Right ventricle myocardium superior (tissue), 1 donor: ENCODE results near the gene AXL. TPM values are rescaled to one million over a fixed set of nuclear protein-coding genes. Genes with fewer than 3 reads are reported as not detected.
"Not testable (repeated sequence)": the region's sequence is repeated elsewhere in the genome, so short reads cannot be mapped to it uniquely, and the experiment has no call there.

Experiments
- ATAC-seq: fragments of 200-7000 bp; cut with Tn5 transposase; one replicate; pipeline ENCODE4 v1.9.1; 2020; ENCODE audit warnings: mild to moderate bottlenecking; ENCODE audit not compliant: poor library complexity
- DNase-seq: peaks from one replicate; pipeline ENCODE4 v3.0.0-alpha.2; 2020
- intact Hi-C: fragments of 100-400 bp; cut with DNase I; formaldehyde crosslinking; loops from one replicate; pipeline ENCODE4 v1.11.2; 2022
- long read RNA-seq: library from polyadenylated mRNA; unstranded; transcript quantifications from one replicate; pipeline ENCODE4 v2.0.0, GENCODE V29; 2021
- total RNA-seq: library from RNA; stranded (reverse); fragmentation: NEBNext Ultra II Directional; extraction: Animal tissue kit (Norgen Biotek cat#: 25700); gene quantifications from one replicate; pipeline ENCODE4 v1.2.1, GENCODE V29; 2021
- donor health status: DM: no; HTN: yes; CAD: no; lungs with severe emphysema.

AXL gene
- 18.0 TPM for total RNA-seq
- long read RNA-seq, full-length matches to known transcripts: 7 of 19 reads
- long read RNA-seq, partial matches to known transcripts: 11 of 19 reads
- long read RNA-seq, other reads (novel, unspliced or antisense): 1 of 19 reads

- intact Hi-C loops: no loop called here
- peak; percentile 81 for ATAC-seq
- DNase-seq: peak; percentile 89
These were observed at the start of gene AXL for GRCh38 chr19:41218615-41219507. Gene AXL, plus strand, starts transcription at chr19:41219223. Its CDS starts 170 bp downstream, at chr19:41219393.

DNA sequence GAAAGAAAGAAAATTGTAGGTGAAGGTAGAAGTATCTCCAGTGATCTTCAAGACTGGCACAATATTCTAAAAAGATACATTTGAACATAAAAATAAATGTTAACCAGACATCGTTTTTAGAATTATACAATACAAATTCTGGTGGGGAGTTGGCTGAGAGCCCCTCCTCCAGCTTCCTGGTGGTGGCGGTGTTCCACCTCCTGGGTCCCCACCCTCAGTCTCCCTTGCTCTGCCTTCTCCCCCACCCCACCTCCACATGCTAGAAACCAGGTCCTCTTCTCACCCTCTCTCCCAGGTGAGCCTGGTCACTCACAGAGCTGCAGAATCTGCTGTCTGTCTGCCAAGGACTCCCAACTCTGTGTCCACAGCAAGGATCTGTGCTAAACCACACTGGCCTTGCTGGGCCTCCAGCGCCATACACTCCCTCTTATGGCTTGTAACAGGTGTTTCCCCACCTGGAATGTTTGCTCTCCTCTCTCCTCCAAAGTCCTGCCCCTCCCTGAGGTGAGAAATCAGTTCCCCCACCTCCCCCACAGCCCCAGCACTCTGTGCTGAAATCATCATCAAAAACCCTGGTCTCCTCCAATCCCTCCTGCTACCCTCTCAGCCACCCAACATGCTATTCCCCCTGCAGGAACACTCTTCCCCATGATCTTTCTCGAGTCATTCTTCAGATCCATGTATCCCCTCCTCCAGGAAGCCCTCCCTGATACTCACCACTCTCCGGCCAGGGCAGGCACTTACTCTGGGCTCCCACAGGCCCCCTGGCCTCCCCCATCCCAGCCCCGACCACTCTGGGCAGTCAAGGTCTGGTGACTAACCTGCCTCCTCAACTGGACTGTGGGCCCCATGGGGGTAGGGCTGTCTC, 46.5 kb upstream of the AXL start:
- no peak for ATAC-seq
- no peak for DNase-seq
- intact Hi-C loops: no loop called here

DNA sequence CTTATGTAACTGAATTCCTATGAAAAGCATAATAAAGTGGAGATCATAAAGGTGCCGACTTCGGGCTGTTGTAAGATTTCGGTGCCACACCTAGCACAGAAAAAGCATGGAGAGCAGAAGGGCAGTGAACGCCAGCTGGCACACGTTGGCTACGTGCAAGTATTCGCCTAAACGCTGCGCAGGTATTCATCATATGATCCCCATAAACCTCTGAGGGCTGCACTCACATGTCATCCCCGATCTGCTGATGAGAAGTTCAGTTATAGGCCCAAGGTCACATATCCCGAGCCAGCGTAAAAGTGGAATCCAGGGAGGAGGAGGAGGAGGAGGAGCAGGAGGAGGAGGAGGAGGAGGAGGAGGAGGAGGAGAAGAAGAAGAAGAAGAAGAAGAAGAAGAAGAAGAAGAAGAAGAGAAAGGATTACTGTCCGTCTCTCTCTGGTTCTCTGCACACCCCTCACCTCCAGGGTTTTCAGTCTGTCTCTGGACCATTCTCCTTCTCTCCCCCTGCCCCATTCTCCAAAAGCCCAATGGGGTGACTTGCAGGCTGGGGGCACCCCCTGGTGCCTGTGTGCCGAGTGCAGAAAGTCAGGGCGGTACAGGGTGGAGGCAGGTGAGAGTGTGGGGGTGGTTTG, 44.6 kb upstream of the AXL start:
- intact Hi-C loops: no loop called here
- DNase-seq (no peak), ATAC-seq (no peak)

- ATAC-seq (peak; percentile 85), DNase-seq (peak; percentile 54)
These were observed 42.9 kb upstream of the AXL start for GRCh38 chr19:41175801-41176777.

GRCh38 chr19:41180173-41180572, 38.9 kb upstream of the AXL start:
- DNase-seq, intact Hi-C loops, ATAC-seq: not testable (repeated sequence)

More at GRCh38 chr19:41175801-41176777, 42.9 kb upstream of the AXL start:
- intact Hi-C loops: no loop called here

GRCh38 chr19:41186971-41187883, 31.8 kb upstream of the AXL start:
- intact Hi-C loops: no loop called here
- DNase-seq (no peak), ATAC-seq (no peak)

DNA sequence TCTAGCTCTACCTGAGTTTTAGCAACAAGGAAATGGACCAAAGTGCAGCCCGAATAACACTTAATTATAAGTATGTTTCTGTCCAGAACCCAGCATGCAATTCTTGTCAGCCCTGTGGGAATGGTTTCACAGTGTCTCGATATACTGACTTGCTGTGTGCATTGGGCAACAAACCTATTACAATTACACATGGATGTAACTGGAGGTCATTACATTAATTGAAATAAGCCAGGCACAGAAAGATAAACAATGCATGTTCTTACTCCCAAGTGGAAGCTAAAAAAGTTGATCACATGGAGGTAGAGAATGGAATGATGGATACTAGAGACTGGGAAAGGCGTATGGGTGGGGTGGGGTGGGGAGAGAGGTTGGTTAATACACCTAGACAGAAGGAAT, 31.1 kb upstream of the AXL start:
- intact Hi-C loops: no loop called here
- ATAC-seq (no peak), DNase-seq (no peak)

- intact Hi-C loops: no loop called here
- ATAC-seq (no peak), DNase-seq (no peak)
These were observed 29.5 kb upstream of the AXL start for GRCh38 chr19:41189425-41190065.

DNA sequence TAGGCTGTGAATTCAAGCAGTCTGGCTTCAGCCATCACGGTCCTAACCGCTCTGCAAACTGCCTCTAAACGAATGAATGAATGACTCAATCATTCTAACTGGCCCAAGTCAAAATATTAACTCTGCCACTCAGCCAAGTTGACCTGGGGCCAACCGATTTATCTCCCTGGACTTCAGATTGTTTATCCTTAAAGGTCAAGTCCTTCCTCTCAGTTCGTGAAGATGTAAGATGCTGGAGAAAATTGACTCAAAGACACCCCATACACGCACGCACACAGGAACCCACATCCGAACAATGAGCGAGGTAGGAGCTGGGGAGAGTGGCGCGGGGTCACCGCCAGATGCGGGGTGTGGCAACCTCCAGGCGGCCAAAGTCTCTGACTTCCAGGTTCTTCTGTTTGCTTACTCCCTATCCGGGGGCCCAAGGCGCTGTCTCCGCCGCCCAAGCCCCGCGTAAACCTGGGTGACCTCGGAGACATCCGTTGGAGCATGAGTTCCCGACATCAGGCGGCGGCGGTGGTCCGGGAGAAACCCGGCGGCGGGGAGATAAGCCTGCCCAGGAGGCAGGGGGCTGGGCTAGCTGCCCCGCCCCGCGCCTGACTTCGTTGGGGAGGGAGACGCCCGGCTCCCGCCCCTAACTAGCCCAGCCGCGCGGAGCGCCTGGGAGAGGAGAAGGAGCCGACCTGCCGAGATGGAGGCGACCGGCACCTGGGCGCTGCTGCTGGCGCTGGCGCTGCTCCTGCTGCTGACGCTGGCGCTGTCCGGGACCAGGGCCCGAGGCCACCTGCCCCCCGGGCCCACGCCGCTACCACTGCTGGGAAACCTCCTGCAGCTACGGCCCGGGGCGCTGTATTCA, 26.2 kb upstream of the AXL start, which contains the start of gene CYP2S1:
Gene CYP2S1, plus strand, starts transcription at position 646 of the 856 bp plus-strand sequence. Its CDS starts 46 bp downstream, at position 692.
- intact Hi-C loops: no loop called here
- DNase-seq (no peak), ATAC-seq (peak; percentile 52)

- no peak for ATAC-seq
- intact Hi-C loops: no loop called here
- no peak for DNase-seq
These were observed 25.4 kb upstream of the AXL start for GRCh38 chr19:41193430-41194156.

- intact Hi-C loops: no loop called here
- DNase-seq: no peak
- no peak for ATAC-seq
These were observed 24.9 kb upstream of the AXL start for GRCh38 chr19:41194157-41194552.

- ATAC-seq (no peak), DNase-seq (no peak)
- intact Hi-C loops: no loop called here
These were observed 23.1 kb upstream of the AXL start for GRCh38 chr19:41195675-41196497.

DNA sequence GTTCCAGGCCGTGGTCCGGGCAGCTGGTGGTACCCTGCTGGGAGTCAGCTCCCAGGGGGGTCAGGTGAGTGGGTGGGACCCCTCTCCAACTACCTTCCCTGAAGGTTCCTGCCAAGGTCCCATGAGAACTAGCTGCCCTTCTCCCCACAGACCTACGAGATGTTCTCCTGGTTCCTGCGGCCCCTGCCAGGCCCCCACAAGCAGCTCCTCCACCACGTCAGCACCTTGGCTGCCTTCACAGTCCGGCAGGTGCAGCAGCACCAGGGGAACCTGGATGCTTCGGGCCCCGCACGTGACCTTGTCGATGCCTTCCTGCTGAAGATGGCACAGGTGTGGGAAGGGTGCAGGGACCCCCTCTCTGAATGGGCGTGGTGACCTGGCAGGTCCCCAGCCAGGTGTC, 20.5 kb upstream of the AXL start:
- ATAC-seq: no peak
- DNase-seq: no peak
- intact Hi-C loops: no loop called here

- DNase-seq (no peak), ATAC-seq (no peak)
- intact Hi-C loops: loop anchor here (5.0 kb wide), 1 partner anchor 104 kb away; no protein-coding TSS in a partner anchor
These were observed 15.7 kb upstream of the AXL start for GRCh38 chr19:41203371-41203770.
